H9 (cell line): ENCODE results near the gene CACNA1G. TPM values are rescaled to one million over a fixed set of nuclear protein-coding genes. Genes with fewer than 3 reads are reported as not detected.

Experiments
- DNase-seq: peaks from one replicate; pipeline ENCODE4 v3.0.0-alpha.2; 2017
- H2AFZ ChIP-seq: one replicate; pipeline ENCODE4 v1.6.1; 2013; ENCODE audit warnings: mild to moderate bottlenecking, low read length, control low read depth, moderate library complexity
- H2AK5ac ChIP-seq: 2 replicates; pipeline ENCODE4 v1.6.1; 2013; ENCODE audit warnings: low read length, control low read depth, mixed read lengths; ENCODE audit not compliant: insufficient read length
- H2BK120ac ChIP-seq: one replicate; pipeline ENCODE4 v1.6.1; 2013; ENCODE audit warnings: low read depth, mild to moderate bottlenecking, low read length, control low read depth, inconsistent platforms; ENCODE audit not compliant: poor library complexity, severe bottlenecking
- H2BK12ac ChIP-seq: 2 replicates; pipeline ENCODE4 v1.6.1; 2013; ENCODE audit warnings: low read length, control low read depth, mixed read lengths, low read depth; ENCODE audit not compliant: insufficient read length
- H2BK15ac ChIP-seq: 2 replicates; pipeline ENCODE4 v1.6.1; 2013; ENCODE audit warnings: low read depth, low read length, control low read depth
- H2BK20ac ChIP-seq: one replicate; pipeline ENCODE4 v1.6.1; 2013; ENCODE audit warnings: low read depth, mild to moderate bottlenecking, low read length, control low read depth, inconsistent platforms; ENCODE audit not compliant: poor library complexity, severe bottlenecking
- H2BK5ac ChIP-seq: 2 replicates; pipeline ENCODE4 v1.6.1; 2013; ENCODE audit warnings: low read length, control low read depth, mixed read lengths; ENCODE audit not compliant: insufficient read length
- H3K14ac ChIP-seq: 2 replicates; pipeline ENCODE4 v1.6.1; 2013; ENCODE audit warnings: low read length, control low read depth; ENCODE audit not compliant: insufficient read depth
- H3K18ac ChIP-seq: 2 replicates; pipeline ENCODE4 v1.6.1; 2013; ENCODE audit warnings: low read depth, mild to moderate bottlenecking, mixed read lengths, low read length, control low read depth; ENCODE audit not compliant: insufficient read length
- H3K23ac ChIP-seq: 2 replicates; pipeline ENCODE4 v1.6.1; 2013; ENCODE audit warnings: low read length, control low read depth, mixed read lengths, low read depth; ENCODE audit not compliant: insufficient read length
- H3K23me2 ChIP-seq: 2 replicates; pipeline ENCODE4 v1.6.1; 2013; ENCODE audit warnings: low read depth, mild to moderate bottlenecking, mixed read lengths, low read length, control low read depth; ENCODE audit not compliant: insufficient read length, poor library complexity, severe bottlenecking
- H3K27ac ChIP-seq: 2 replicates; pipeline ENCODE4 v1.5.1; 2013; ENCODE audit warnings: low read length, control low read depth, mixed read lengths, low read depth; ENCODE audit not compliant: insufficient read length
- H3K27me3 ChIP-seq: 2 replicates; pipeline ENCODE4 v1.6.1; 2013; ENCODE audit warnings: low read length, control low read depth, inconsistent platforms; ENCODE audit not compliant: insufficient read depth
- H3K4ac ChIP-seq: 2 replicates; pipeline ENCODE4 v1.6.1; 2013; ENCODE audit warnings: low read depth, mild to moderate bottlenecking, control low read depth, inconsistent platforms, low read length, moderate library complexity
- H3K4me1 ChIP-seq: 2 replicates; pipeline ENCODE4 v1.6.1; 2013; ENCODE audit warnings: low read length, control low read depth, inconsistent platforms; ENCODE audit not compliant: insufficient read depth
- H3K4me2 ChIP-seq: 2 replicates; pipeline ENCODE4 v1.6.1; 2013; ENCODE audit warnings: low read length, control low read depth, mixed read lengths; ENCODE audit not compliant: insufficient read length, insufficient read depth
- H3K56ac ChIP-seq: 2 replicates; pipeline ENCODE4 v1.6.1; 2013; ENCODE audit warnings: low read depth, mild to moderate bottlenecking, mixed read lengths, low read length, control low read depth; ENCODE audit not compliant: insufficient read length
- H3K79me1 ChIP-seq: 2 replicates; pipeline ENCODE4 v1.6.1; 2013; ENCODE audit warnings: low read depth, mild to moderate bottlenecking, moderate library complexity, low read length, control low read depth, inconsistent platforms; ENCODE audit not compliant: insufficient read depth, poor library complexity, severe bottlenecking
- H3K79me2 ChIP-seq: 2 replicates; pipeline ENCODE4 v1.6.1; 2013; ENCODE audit warnings: low read length, control low read depth, inconsistent platforms; ENCODE audit not compliant: insufficient read depth
- H3K9ac ChIP-seq: 2 replicates; pipeline ENCODE4 v1.6.1; 2013; ENCODE audit warnings: low read length, control low read depth, mixed read lengths; ENCODE audit not compliant: insufficient read length; ENCODE audit errors: extremely low read depth
- H3K9me3 ChIP-seq: one replicate; pipeline ENCODE4 v1.6.1; 2013; ENCODE audit warnings: low read depth, low read length, inconsistent platforms; ENCODE audit not compliant: control insufficient read depth
- H3T11ph ChIP-seq: one replicate; pipeline ENCODE4 v1.6.1; 2013; ENCODE audit warnings: mild to moderate bottlenecking, low read length, control low read depth, inconsistent platforms
- H4K20me1 ChIP-seq: one replicate; pipeline ENCODE4 v1.6.1; 2013; ENCODE audit not compliant: control insufficient read depth, insufficient read length, insufficient read depth
- H4K5ac ChIP-seq: 2 replicates; pipeline ENCODE4 v1.6.1; 2013; ENCODE audit warnings: low read depth, mild to moderate bottlenecking, mixed read lengths, low read length, control low read depth; ENCODE audit not compliant: insufficient read length
- H4K8ac ChIP-seq: replicated peaks from 2 replicates; pipeline ENCODE4 v1.6.1; 2013; ENCODE audit warnings: low read length, control low read depth, mixed read lengths, low read depth; ENCODE audit not compliant: insufficient read length
- H4K91ac ChIP-seq: 2 replicates; pipeline ENCODE4 v1.6.1; 2013; ENCODE audit warnings: low read depth, mild to moderate bottlenecking, moderate library complexity, mixed read lengths, low read length, control low read depth; ENCODE audit not compliant: insufficient read length
- H3K27ac Mint-ChIP-seq, 3 experiments: 2 replicates in 2 of 3; 3 replicates in 1 of 3; pipeline ENCODE4 v1.8.0; 2020 to 2021; ENCODE audit warnings: mixed read lengths in 3 of 3, mild to moderate bottlenecking in 1 of 3, moderate library complexity in 1 of 3
- H3K27me3 Mint-ChIP-seq: 2 replicates; pipeline ENCODE4 v1.8.0; 2021; ENCODE audit warnings: low read depth, mild to moderate bottlenecking, moderate library complexity, mixed read lengths
- H3K36me3 Mint-ChIP-seq, 3 experiments: 2 replicates in 2 of 3; 3 replicates in 1 of 3; pipeline ENCODE4 v1.8.0; 2020 to 2021; ENCODE audit warnings: low read depth in 3 of 3, mixed read lengths in 3 of 3; ENCODE audit not compliant: insufficient read depth in 1 of 3
- H3K4me1 Mint-ChIP-seq, 2 experiments: 2 replicates each; pipeline ENCODE4 v1.8.0; 2020; ENCODE audit warnings: mixed read lengths in 2 of 2
- H3K4me3 Mint-ChIP-seq, 2 experiments: 2 replicates in 1 of 2; 3 replicates in 1 of 2; pipeline ENCODE4 v1.8.0; 2020 to 2021; ENCODE audit warnings: mild to moderate bottlenecking in 2 of 2, mixed read lengths in 2 of 2, moderate library complexity in 1 of 2
- H3K9me3 Mint-ChIP-seq, 2 experiments: 2 replicates in 1 of 2; 3 replicates in 1 of 2; pipeline ENCODE4 v1.8.0; 2020; ENCODE audit warnings: mild to moderate bottlenecking in 2 of 2, mixed read lengths in 2 of 2, moderate library complexity in 1 of 2
- CTCF ChIP-seq: fragments of 200-600 bp; sonication (generic); conservative IDR thresholded peaks from 3 replicates; pipeline ENCODE4 v1.8.0; 2021; ENCODE audit warnings: antibody characterized with exemption, mild to moderate bottlenecking
- WGBS: extraction: QIAGEN DNeasy Blood & Tissue Kit; methylation state at CpG from one replicate; pipeline ENCODE4 v1.1.7; 2013; ENCODE audit warnings: missing lambda C conversion rate, low lambda C conversion rate, mixed read lengths; ENCODE audit not compliant: insufficient read length; ENCODE audit errors: extremely low coverage; 5-methylcytosine and 5-hydroxymethylcytosine counted together
- total RNA-seq: library from RNA; stranded (reverse); gene quantifications from 2 replicates; pipeline ENCODE4 v1.2.1, GENCODE V29; 2021

Gene CACNA1G
- total RNA-seq, 1 experiment from 2014 or later: 1.5 TPM

GRCh38 chr17:50609380-50610074, 49.0 kb downstream of the CACNA1G start:
- Mint-ChIP-seq H3K4me1 (peaks cover 7 to 35% of the 10 kb centered on the region in 2 experiments), H3K9me3 (no peaks in the 10 kb centered on the region), H3K27ac (no peak overlapping the region), H3K27me3 (peaks cover 3% of the 10 kb centered on the region; the same call in 1 of the 2 replicates), H3K36me3 (no peaks in the 10 kb centered on the region; a peak in 1 of 7 replicates), H3K4me3 (no peak overlapping the region)
- H2BK15ac ChIP-seq: no peak overlapping the region
- no peak overlapping the region for H2AK5ac ChIP-seq
- H3K56ac ChIP-seq: no peak overlapping the region
- H4K5ac ChIP-seq: no peak overlapping the region
- H2AFZ ChIP-seq: no peak overlapping the region
- H3K27ac ChIP-seq: no peak overlapping the region
- H2BK20ac ChIP-seq: no peak overlapping the region
- no peak overlapping the region for H3K9ac ChIP-seq
- no peaks in the 10 kb centered on the region for H3K79me2 ChIP-seq
- H4K91ac ChIP-seq: no peak overlapping the region
- H2BK120ac ChIP-seq: no peak overlapping the region
- H3K23me2 ChIP-seq: no peaks in the 10 kb centered on the region
- no peaks in the 10 kb centered on the region for H3K27me3 ChIP-seq
- no peak overlapping the region for H3T11ph ChIP-seq
- no peak overlapping the region for H2BK5ac ChIP-seq
- H3K4me2 ChIP-seq: no peak overlapping the region
- H3K14ac ChIP-seq: peak overlapping the region; percentile 31; the same call in 1 of the 2 replicates
- DNase-seq: no peak
- TF ChIP-seq CTCF: no peak
- no peak overlapping the region for H3K18ac ChIP-seq
- H3K4me1 ChIP-seq: no peaks in the 10 kb centered on the region
- H3K4ac ChIP-seq: no peak overlapping the region
- no peak overlapping the region for H3K23ac ChIP-seq
- H4K20me1 ChIP-seq: no peaks in the 10 kb centered on the region
- H3K9me3 ChIP-seq: no peaks in the 10 kb centered on the region
- no peaks in the 10 kb centered on the region for H3K79me1 ChIP-seq
- H2BK12ac ChIP-seq: no peak overlapping the region
- H4K8ac ChIP-seq: no peak overlapping the region
- no CpG with 5 or more reads among the region's 24 CpGs for WGBS
